GM10847 (cell line): ENCODE measurements around the gene TM2D3.

Source experiments
- POLR2A ChIP-seq: IDR thresholded peaks from 2 replicates; pipeline ENCODE4 v1.6.1; 2011; ENCODE audit not compliant: insufficient read length; ENCODE audit errors: extremely low read depth

Gene TM2D3

GRCh38 chr15:101667881-101668280, 15.7 kb upstream of the TM2D3 start:
- no peak for TF ChIP-seq POLR2A

- TF ChIP-seq POLR2A = no peak
Observed at GRCh38 chr15:101664303-101664913, 12.2 kb upstream of the TM2D3 start.

- no peak for TF ChIP-seq POLR2A
Observed at GRCh38 chr15:101662203-101662602, 10.0 kb upstream of the TM2D3 start.

- no peak for TF ChIP-seq POLR2A
Observed at GRCh38 chr15:101660005-101660404, 7.8 kb upstream of the TM2D3 start.

- TF ChIP-seq POLR2A = no peak
Observed at GRCh38 chr15:101657968-101658784, 6.0 kb upstream of the TM2D3 start.

DNA sequence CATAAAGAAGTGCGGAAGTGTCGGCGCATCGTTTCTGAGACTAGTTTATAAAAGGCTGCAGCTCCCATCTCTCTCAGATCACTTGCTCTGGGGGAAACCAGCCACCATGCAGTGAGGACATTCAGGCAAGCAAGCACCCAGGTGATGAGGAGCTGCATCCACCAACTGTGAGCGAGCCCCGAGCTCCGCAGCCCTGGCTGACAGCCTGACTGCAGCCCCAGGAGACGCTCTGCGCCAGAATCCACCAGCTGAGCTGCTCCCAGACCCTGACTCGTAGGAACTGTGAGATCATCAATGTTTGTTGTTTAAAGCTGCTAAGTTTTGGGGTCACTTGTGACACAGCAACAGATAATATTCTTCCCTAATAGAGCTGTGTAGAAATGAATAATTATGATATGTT, 5.0 kb upstream of the TM2D3 start:
- TF ChIP-seq POLR2A = no peak

- no peak for TF ChIP-seq POLR2A
Observed at GRCh38 chr15:101654171-101654570, 2.0 kb upstream of the TM2D3 start.

DNA sequence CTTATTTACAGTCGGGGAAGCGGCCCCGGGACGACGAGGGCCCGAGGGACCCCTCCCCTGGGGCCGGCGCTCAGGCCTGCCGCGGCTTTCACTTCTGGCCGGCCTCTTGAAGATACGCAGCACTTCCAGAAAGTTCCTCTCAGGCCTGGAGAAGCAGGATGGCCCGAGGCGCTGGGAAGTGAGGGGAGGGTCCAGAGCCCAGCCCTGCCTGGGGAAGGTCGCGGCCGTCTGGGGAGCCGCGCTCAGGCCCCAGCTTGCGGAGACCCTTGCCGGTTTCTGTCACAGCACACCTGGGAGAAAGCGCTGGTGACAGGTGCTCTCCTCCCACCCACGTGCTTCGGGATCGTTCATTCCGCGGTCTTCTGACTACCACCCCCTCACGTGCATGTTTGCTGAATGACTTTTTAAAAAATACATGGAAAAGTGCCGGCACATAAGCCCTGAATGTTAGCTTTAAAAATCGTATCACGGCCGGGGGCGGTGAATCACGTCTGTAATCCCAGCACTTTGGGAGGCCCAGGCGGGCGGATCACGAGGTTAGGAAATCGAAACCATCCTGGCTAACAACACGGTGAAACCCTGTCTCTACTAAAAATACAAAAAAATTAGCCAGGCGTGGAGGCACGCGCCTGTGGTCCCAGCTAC, 727 bp upstream of the TM2D3 start:
- TF ChIP-seq POLR2A = no peak

- no peak for TF ChIP-seq POLR2A
Observed at GRCh38 chr15:101651554-101652097, 555 bp downstream of the TM2D3 start.

DNA sequence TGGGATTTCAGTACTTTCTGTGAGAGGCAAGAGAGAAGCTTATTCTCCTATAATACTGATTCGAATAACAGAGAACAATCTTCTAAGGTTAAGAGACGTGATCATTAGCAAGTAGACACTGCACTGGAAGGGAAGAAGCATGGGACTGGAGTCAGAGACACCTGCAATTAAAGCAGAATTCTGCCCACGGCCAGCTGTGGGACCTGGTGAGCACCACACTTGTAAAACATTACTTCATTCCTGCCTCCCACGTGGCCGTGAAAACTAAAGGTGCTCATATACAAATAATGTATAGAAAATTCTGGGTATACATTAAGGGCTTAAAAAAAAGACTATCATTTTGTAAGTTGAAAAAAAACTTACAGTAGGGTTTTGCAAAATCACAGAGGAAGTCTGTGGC, 2.0 kb downstream of the TM2D3 start:
- TF ChIP-seq POLR2A = no peak

- no peak for TF ChIP-seq POLR2A
Observed at GRCh38 chr15:101648356-101648755, 3.8 kb downstream of the TM2D3 start.

DNA sequence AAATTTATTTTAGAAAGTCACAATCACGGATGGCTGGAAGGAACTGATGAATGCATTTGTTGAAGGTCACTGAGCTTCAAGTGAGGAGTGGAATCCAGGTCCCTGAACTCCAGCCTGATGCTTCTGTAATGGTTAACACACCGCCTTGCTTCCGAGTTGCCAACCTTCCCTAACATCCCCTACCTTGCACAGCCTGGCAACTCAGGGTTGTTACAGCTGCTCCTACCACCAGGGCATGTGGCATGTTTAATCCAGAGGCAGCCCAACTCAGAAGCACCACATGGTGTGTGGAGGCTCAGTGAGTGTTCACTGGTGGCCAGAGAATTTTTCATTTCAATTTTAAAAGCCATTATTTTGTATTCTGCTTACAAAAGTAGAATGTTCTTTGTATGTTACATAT, 4.9 kb downstream of the TM2D3 start:
- no peak for TF ChIP-seq POLR2A

GRCh38 chr15:101646672-101647071, 5.5 kb downstream of the TM2D3 start:
- no peak for TF ChIP-seq POLR2A

DNA sequence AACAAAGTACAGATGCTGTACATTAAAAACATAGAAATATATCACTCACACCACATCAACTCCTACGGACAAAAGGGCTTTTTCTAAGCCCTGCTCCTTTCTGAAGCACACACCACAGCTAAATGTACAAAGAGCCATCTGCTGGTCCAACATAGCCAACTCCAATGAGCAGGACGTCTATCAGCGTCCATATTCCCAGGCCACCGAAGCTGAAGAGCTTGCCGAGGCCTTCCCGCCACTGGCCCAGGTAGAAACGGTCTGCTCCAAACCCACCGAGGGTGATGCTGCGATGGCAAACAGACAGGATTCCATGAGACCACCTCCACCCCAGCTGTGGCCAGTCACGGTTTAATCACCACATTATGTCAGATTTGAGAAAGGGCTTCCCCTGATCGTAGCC, 9.8 kb downstream of the TM2D3 start:
- TF ChIP-seq POLR2A = no peak

DNA sequence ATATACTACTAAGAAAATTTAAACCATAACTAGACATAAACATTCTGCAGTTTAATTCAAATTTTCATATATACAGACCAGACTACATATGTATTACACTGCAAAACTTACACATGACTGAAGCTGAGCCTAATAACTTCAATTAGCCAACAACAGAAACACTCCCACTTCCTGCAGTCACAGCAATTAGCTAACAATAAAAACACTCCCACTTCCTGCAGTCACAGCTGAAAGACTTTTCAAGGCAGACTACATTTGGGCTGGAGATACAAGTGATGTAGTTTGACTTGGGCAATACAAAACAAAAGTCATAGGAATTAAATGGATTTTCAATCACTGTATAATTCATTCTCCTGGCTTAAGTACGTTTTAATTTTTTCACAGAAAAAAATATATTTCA, 10.3 kb downstream of the TM2D3 start:
- no peak for TF ChIP-seq POLR2A
